Measurements from ENCODE around the gene PROM1.

Gene PROM1

GRCh38 chr4:16056681-16057385 is 27.0 kb downstream of the PROM1 start:
- no peak for DNase-seq

- DNase-seq = no peak
Observed at GRCh38 chr4:16055873-16056272, 27.9 kb downstream of the PROM1 start.

GRCh38 chr4:16055471-16055870 is 28.4 kb downstream of the PROM1 start:
- no peak for DNase-seq

- DNase-seq = no peak
Observed at GRCh38 chr4:16052939-16053338, 30.9 kb downstream of the PROM1 start.

GRCh38 chr4:16051980-16052379 is 31.8 kb downstream of the PROM1 start:
- no peak for DNase-seq

- DNase-seq = no peak
Observed at GRCh38 chr4:16051132-16051531, 32.7 kb downstream of the PROM1 start.

GRCh38 chr4:16050669-16051068 is 33.2 kb downstream of the PROM1 start:
- no peak for DNase-seq

GRCh38 chr4:16048619-16049419 is 35.0 kb downstream of the PROM1 start:
- DNase-seq = no peak

- no peak for DNase-seq
Observed at GRCh38 chr4:16045687-16046086, 38.1 kb downstream of the PROM1 start.

- no peak for DNase-seq
Observed at GRCh38 chr4:16043642-16044498, 40.0 kb downstream of the PROM1 start.

- no peak for DNase-seq
Observed at GRCh38 chr4:16039139-16039538, 44.7 kb downstream of the PROM1 start.

- no peak for DNase-seq
Observed at GRCh38 chr4:16037901-16038300, 45.9 kb downstream of the PROM1 start.

GRCh38 chr4:16035843-16036242 is 48.0 kb downstream of the PROM1 start:
- DNase-seq = peak; percentile 51

GRCh38 chr4:16034010-16034748 is 49.6 kb downstream of the PROM1 start:
- no peak for DNase-seq

- DNase-seq = peak; percentile 47
Observed at GRCh38 chr4:16032396-16032770, 51.4 kb downstream of the PROM1 start.

GRCh38 chr4:16031546-16032395 is 52.1 kb downstream of the PROM1 start:
- DNase-seq = no peak

- DNase-seq = no peak
Observed at GRCh38 chr4:16029886-16030285, 53.9 kb downstream of the PROM1 start.

- DNase-seq = no peak
Observed at GRCh38 chr4:16029262-16029661, 54.6 kb downstream of the PROM1 start.

GRCh38 chr4:16027626-16028025 is 56.2 kb downstream of the PROM1 start:
- DNase-seq = no peak

- DNase-seq = no peak
Observed at GRCh38 chr4:16027114-16027513, 56.7 kb downstream of the PROM1 start.

- peak; percentile 68 for DNase-seq
Observed at GRCh38 chr4:16026160-16026761, 57.6 kb downstream of the PROM1 start.
